HUES48 (cell line): ENCODE data around the gene B4GALT7.

Source experiments
- H3K27ac ChIP-seq: one replicate; pipeline ENCODE4 v1.7.0; 2013; ENCODE audit warnings: low read depth, low read length, inconsistent platforms
- H3K27me3 ChIP-seq: 2 replicates; pipeline ENCODE4 v1.6.1; 2013; ENCODE audit warnings: mild to moderate bottlenecking, low read length; ENCODE audit not compliant: control insufficient read depth, insufficient read depth
- H3K36me3 ChIP-seq: 2 replicates; pipeline ENCODE4 v1.6.1; 2013; ENCODE audit warnings: low read length; ENCODE audit not compliant: control insufficient read depth, insufficient read depth
- H3K4me1 ChIP-seq: 2 replicates; pipeline ENCODE4 v1.6.1; 2013; ENCODE audit warnings: mild to moderate bottlenecking, low read length; ENCODE audit not compliant: control insufficient read depth, insufficient read depth
- H3K4me3 ChIP-seq: 2 replicates; pipeline ENCODE4 v1.5.1; 2013; ENCODE audit warnings: mild to moderate bottlenecking, low read depth, low read length
- H3K9ac ChIP-seq: 2 replicates; pipeline ENCODE4 v1.6.1; 2013; ENCODE audit warnings: mild to moderate bottlenecking, low read depth, low read length, moderate library complexity
- H3K9me3 ChIP-seq: 2 replicates; pipeline ENCODE4 v1.6.1; 2013; ENCODE audit warnings: low read length; ENCODE audit not compliant: control insufficient read depth, insufficient read depth

B4GALT7 gene

GRCh38 chr5:177565046-177565445 lies 34.9 kb upstream of the B4GALT7 start:
- H3K27ac ChIP-seq, result no peak overlapping the region
- H3K27me3 ChIP-seq, result no peaks in the 10 kb centered on the region
- peaks cover 7% of the 10 kb centered on the region; the same call in 1 of the 2 replicates for H3K9me3 ChIP-seq
- H3K4me3 ChIP-seq, result no peak overlapping the region
- H3K4me1 ChIP-seq, result no peaks in the 10 kb centered on the region
- no peaks in the 10 kb centered on the region for H3K36me3 ChIP-seq
- H3K9ac ChIP-seq, result no peak overlapping the region

- no peaks in the 10 kb centered on the region for H3K36me3 ChIP-seq
- no peak overlapping the region for H3K4me3 ChIP-seq
- no peak overlapping the region for H3K9ac ChIP-seq
- no peaks in the 10 kb centered on the region for H3K27me3 ChIP-seq
- no peaks in the 10 kb centered on the region for H3K4me1 ChIP-seq
- no peaks in the 10 kb centered on the region for H3K9me3 ChIP-seq
- no peak overlapping the region for H3K27ac ChIP-seq
Observed at GRCh38 chr5:177568326-177568725, 31.6 kb upstream of the B4GALT7 start.

- no peaks in the 10 kb centered on the region for H3K9me3 ChIP-seq
- no peak overlapping the region for H3K9ac ChIP-seq
- no peak overlapping the region for H3K27ac ChIP-seq
- no peak overlapping the region for H3K4me3 ChIP-seq
- H3K4me1 ChIP-seq, result 0 out of 2 replicates have a peak, but pooled peaks cover 3% of the 10 kb centered on the region
- no peaks in the 10 kb centered on the region for H3K27me3 ChIP-seq
- no peaks in the 10 kb centered on the region for H3K36me3 ChIP-seq
Observed at GRCh38 chr5:177569894-177570293, 30.0 kb upstream of the B4GALT7 start.

GRCh38 chr5:177575488-177575887 lies 24.4 kb upstream of the B4GALT7 start:
- H3K9me3 ChIP-seq, result no peaks in the 10 kb centered on the region
- no peak overlapping the region for H3K9ac ChIP-seq
- H3K27ac ChIP-seq, result no peak overlapping the region
- H3K4me1 ChIP-seq, result 0 out of 2 replicates have a peak, but pooled peaks cover 4% of the 10 kb centered on the region
- no peaks in the 10 kb centered on the region for H3K36me3 ChIP-seq
- H3K4me3 ChIP-seq, result no peak overlapping the region
- H3K27me3 ChIP-seq, result no peaks in the 10 kb centered on the region

- Histone ChIP-seq H3K9me3 (no peaks in the 10 kb centered on the region), H3K27me3 (no peaks in the 10 kb centered on the region), H3K4me3 (no peak overlapping the region), H3K36me3 (no peaks in the 10 kb centered on the region), H3K27ac (no peak overlapping the region), H3K4me1 (0 out of 2 replicates have a peak, but pooled peaks cover 4% of the 10 kb centered on the region), H3K9ac (no peak overlapping the region)
Observed at GRCh38 chr5:177576169-177576568, 23.8 kb upstream of the B4GALT7 start.

GRCh38 chr5:177578316-177578715 lies 21.6 kb upstream of the B4GALT7 start:
- H3K36me3 ChIP-seq, result no peaks in the 10 kb centered on the region
- H3K4me3 ChIP-seq, result no peak overlapping the region
- no peaks in the 10 kb centered on the region for H3K9me3 ChIP-seq
- H3K4me1 ChIP-seq, result 0 out of 2 replicates have a peak, but pooled peaks cover 4% of the 10 kb centered on the region
- H3K27ac ChIP-seq, result no peak overlapping the region
- no peak overlapping the region for H3K9ac ChIP-seq
- no peaks in the 10 kb centered on the region for H3K27me3 ChIP-seq

- H3K9ac ChIP-seq, result no peak overlapping the region
- no peak overlapping the region for H3K4me3 ChIP-seq
Observed at GRCh38 chr5:177588413-177588909, 11.5 kb upstream of the B4GALT7 start.

GRCh38 chr5:177590406-177590805 lies 9.5 kb upstream of the B4GALT7 start:
- H3K36me3 ChIP-seq, result peaks cover 23% of the 10 kb centered on the region
- no peaks in the 10 kb centered on the region for H3K9me3 ChIP-seq
- H3K27ac ChIP-seq, result no peak overlapping the region
- H3K27me3 ChIP-seq, result no peaks in the 10 kb centered on the region; the same call in 1 of the 2 replicates
- no peak overlapping the region for H3K9ac ChIP-seq
- H3K4me3 ChIP-seq, result no peak overlapping the region
- no peaks in the 10 kb centered on the region for H3K4me1 ChIP-seq

More at GRCh38 chr5:177588413-177588909, 11.5 kb upstream of the B4GALT7 start:
- Histone ChIP-seq H3K9me3 (no peaks in the 10 kb centered on the region), H3K27ac (no peak overlapping the region), H3K36me3 (peaks cover 4% of the 10 kb centered on the region), H3K4me1 (no peaks in the 10 kb centered on the region), H3K27me3 (no peaks in the 10 kb centered on the region; the same call in 1 of the 2 replicates)

GRCh38 chr5:177591690-177592009 lies 8.3 kb upstream of the B4GALT7 start:
- H3K4me3 ChIP-seq, result peak overlapping the region; percentile 88
- no peaks in the 10 kb centered on the region; the same call in 1 of the 2 replicates for H3K27me3 ChIP-seq
- no peaks in the 10 kb centered on the region for H3K9me3 ChIP-seq
- H3K9ac ChIP-seq, result no peak overlapping the region
- no peaks in the 10 kb centered on the region for H3K4me1 ChIP-seq
- H3K36me3 ChIP-seq, result peaks cover 36% of the 10 kb centered on the region
- no peak overlapping the region for H3K27ac ChIP-seq

- H3K27ac ChIP-seq, result peak within 1 kb of the TSS; percentile 85
- H3K27me3 ChIP-seq, result no peaks in the 10 kb centered on the region; the same call in 1 of the 2 replicates
- H3K36me3 ChIP-seq, result peaks cover 38% of the 10 kb centered on the region
- peak within 1 kb of the TSS; percentile 84 for H3K9ac ChIP-seq
- peak within 1 kb of the TSS; percentile 88 for H3K4me3 ChIP-seq
- no peaks in the 10 kb centered on the region for H3K4me1 ChIP-seq
- H3K9me3 ChIP-seq, result no peaks in the 10 kb centered on the region
Observed at GRCh38 chr5:177592010-177592834, 7.7 kb upstream of the B4GALT7 start, which contains the start of gene TMED9. Gene TMED9 (plus strand): TSS chr5:177592203. CDS start chr5:177592215, 12 bp downstream.

GRCh38 chr5:177592905-177593304 lies 7.0 kb upstream of the B4GALT7 start:
- Histone ChIP-seq H3K4me1 (no peaks in the 10 kb centered on the region), H3K27me3 (no peaks in the 10 kb centered on the region; the same call in 1 of the 2 replicates), H3K9me3 (no peaks in the 10 kb centered on the region), H3K4me3 (peak overlapping the region; percentile 88), H3K36me3 (peaks cover 38% of the 10 kb centered on the region), H3K9ac (no peak overlapping the region), H3K27ac (no peak overlapping the region)
